ENCODE results near the gene IPO9.

IPO9 gene

GRCh38 chr1:201810466-201811216 is 18.3 kb upstream of the IPO9 start:
- Histone ChIP-seq H3K9ac (ENCODE audit: low read depth, low read length) (no peak overlapping the region), H3K36me3 (ENCODE audit: control insufficient read depth, insufficient read depth, low read length) (peaks cover 78% of the 10 kb centered on the region), H3K9me3 (ENCODE audit: control insufficient read depth, insufficient read depth, low read length) (no peaks in the 10 kb centered on the region), H3K27ac (ENCODE audit: low read depth, low read length) (no peak overlapping the region), H3K4me3 (ENCODE audit: low read depth, low read length) (no peak overlapping the region), H3K4me1 (ENCODE audit: control insufficient read depth, insufficient read depth, low read length) (no peaks in the 10 kb centered on the region), H3K27me3 (ENCODE audit: control insufficient read depth, insufficient read depth, low read length) (no peaks in the 10 kb centered on the region)

- Histone ChIP-seq H3K4me1 (ENCODE audit: control insufficient read depth, insufficient read depth, low read length) (no peaks in the 10 kb centered on the region), H3K9me3 (ENCODE audit: control insufficient read depth, insufficient read depth, low read length) (no peaks in the 10 kb centered on the region), H3K9ac (ENCODE audit: low read depth, low read length) (no peak overlapping the region), H3K27me3 (ENCODE audit: control insufficient read depth, insufficient read depth, low read length) (no peaks in the 10 kb centered on the region), H3K27ac (ENCODE audit: low read depth, low read length) (no peak overlapping the region), H3K4me3 (ENCODE audit: low read depth, low read length) (no peak overlapping the region), H3K36me3 (ENCODE audit: control insufficient read depth, insufficient read depth, low read length) (peaks cover 80% of the 10 kb centered on the region)
Observed at GRCh38 chr1:201813226-201813625, 15.7 kb upstream of the IPO9 start.

GRCh38 chr1:201816309-201816854 is 12.6 kb upstream of the IPO9 start:
- H3K4me1 ChIP-seq (ENCODE audit: control insufficient read depth, insufficient read depth, low read length) = no peaks in the 10 kb centered on the region
- no peaks in the 10 kb centered on the region for H3K9me3 ChIP-seq (ENCODE audit: control insufficient read depth, insufficient read depth, low read length)
- H3K36me3 ChIP-seq (ENCODE audit: control insufficient read depth, insufficient read depth, low read length) = peaks cover 81% of the 10 kb centered on the region
- no peak overlapping the region for H3K9ac ChIP-seq (ENCODE audit: low read depth, low read length)
- no peaks in the 10 kb centered on the region for H3K27me3 ChIP-seq (ENCODE audit: control insufficient read depth, insufficient read depth, low read length)
- no peak overlapping the region for H3K4me3 ChIP-seq (ENCODE audit: low read depth, low read length)
- H3K27ac ChIP-seq (ENCODE audit: low read depth, low read length) = no peak overlapping the region

- Histone ChIP-seq H3K27ac (ENCODE audit: low read depth, low read length) (no peak overlapping the region), H3K36me3 (ENCODE audit: control insufficient read depth, insufficient read depth, low read length) (peaks cover 65% of the 10 kb centered on the region), H3K9ac (ENCODE audit: low read depth, low read length) (no peak overlapping the region), H3K4me3 (ENCODE audit: low read depth, low read length) (no peak overlapping the region), H3K27me3 (ENCODE audit: control insufficient read depth, insufficient read depth, low read length) (no peaks in the 10 kb centered on the region), H3K4me1 (ENCODE audit: control insufficient read depth, insufficient read depth, low read length) (no peaks in the 10 kb centered on the region), H3K9me3 (ENCODE audit: control insufficient read depth, insufficient read depth, low read length) (no peaks in the 10 kb centered on the region)
Observed at GRCh38 chr1:201818971-201819750, 9.8 kb upstream of the IPO9 start.

GRCh38 chr1:201820413-201820812 is 8.5 kb upstream of the IPO9 start:
- Histone ChIP-seq H3K9ac (ENCODE audit: low read depth, low read length) (no peak overlapping the region), H3K36me3 (ENCODE audit: control insufficient read depth, insufficient read depth, low read length) (peaks cover 58% of the 10 kb centered on the region), H3K4me1 (ENCODE audit: control insufficient read depth, insufficient read depth, low read length) (no peaks in the 10 kb centered on the region), H3K4me3 (ENCODE audit: low read depth, low read length) (no peak overlapping the region), H3K9me3 (ENCODE audit: control insufficient read depth, insufficient read depth, low read length) (no peaks in the 10 kb centered on the region), H3K27ac (ENCODE audit: low read depth, low read length) (no peak overlapping the region), H3K27me3 (ENCODE audit: control insufficient read depth, insufficient read depth, low read length) (no peaks in the 10 kb centered on the region)

- Histone ChIP-seq H3K9me3 (ENCODE audit: control insufficient read depth, insufficient read depth, low read length) (no peaks in the 10 kb centered on the region), H3K27me3 (ENCODE audit: control insufficient read depth, insufficient read depth, low read length) (no peaks in the 10 kb centered on the region), H3K36me3 (ENCODE audit: control insufficient read depth, insufficient read depth, low read length) (peaks cover 22% of the 10 kb centered on the region), H3K4me1 (ENCODE audit: control insufficient read depth, insufficient read depth, low read length) (peaks cover 8% of the 10 kb centered on the region), H3K27ac (ENCODE audit: low read depth, low read length) (no peak overlapping the region), H3K9ac (ENCODE audit: low read depth, low read length) (no peak overlapping the region), H3K4me3 (ENCODE audit: low read depth, low read length) (no peak overlapping the region)
Observed at GRCh38 chr1:201825245-201825644, 3.7 kb upstream of the IPO9 start.

GRCh38 chr1:201826830-201827229 is 2.1 kb upstream of the IPO9 start:
- no peaks in the 10 kb centered on the region for H3K27me3 ChIP-seq (ENCODE audit: control insufficient read depth, insufficient read depth, low read length)
- H3K4me3 ChIP-seq (ENCODE audit: low read depth, low read length) = no peak overlapping the region
- H3K9ac ChIP-seq (ENCODE audit: low read depth, low read length) = no peak overlapping the region
- H3K27ac ChIP-seq (ENCODE audit: low read depth, low read length) = no peak overlapping the region
- H3K9me3 ChIP-seq (ENCODE audit: control insufficient read depth, insufficient read depth, low read length) = no peaks in the 10 kb centered on the region
- peaks cover 9% of the 10 kb centered on the region for H3K4me1 ChIP-seq (ENCODE audit: control insufficient read depth, insufficient read depth, low read length)
- H3K36me3 ChIP-seq (ENCODE audit: control insufficient read depth, insufficient read depth, low read length) = peaks cover 6% of the 10 kb centered on the region; the same call in 1 of the 2 replicates

- no peak overlapping the region for H3K4me3 ChIP-seq (ENCODE audit: low read depth, low read length)
- peaks cover 9% of the 10 kb centered on the region for H3K4me1 ChIP-seq (ENCODE audit: control insufficient read depth, insufficient read depth, low read length)
- no peaks in the 10 kb centered on the region for H3K9me3 ChIP-seq (ENCODE audit: control insufficient read depth, insufficient read depth, low read length)
- peaks cover 2% of the 10 kb centered on the region; the same call in 1 of the 2 replicates for H3K36me3 ChIP-seq (ENCODE audit: control insufficient read depth, insufficient read depth, low read length)
- no peaks in the 10 kb centered on the region for H3K27me3 ChIP-seq (ENCODE audit: control insufficient read depth, insufficient read depth, low read length)
- no peak overlapping the region for H3K9ac ChIP-seq (ENCODE audit: low read depth, low read length)
- no peak overlapping the region for H3K27ac ChIP-seq (ENCODE audit: low read depth, low read length)
Observed at GRCh38 chr1:201827321-201828216, 1.4 kb upstream of the IPO9 start.

- Histone ChIP-seq H3K4me3 (ENCODE audit: low read depth, low read length) (peak overlapping the region; percentile 28), H3K9ac (ENCODE audit: low read depth, low read length) (no peak overlapping the region)
Observed at GRCh38 chr1:201828217-201828819, 639 bp upstream of the IPO9 start.

GRCh38 chr1:201831371-201831770 is 2.4 kb downstream of the IPO9 start:
- Histone ChIP-seq H3K9ac (ENCODE audit: low read depth, low read length) (no peak overlapping the region), H3K4me1 (ENCODE audit: control insufficient read depth, insufficient read depth, low read length) (peaks cover 12% of the 10 kb centered on the region), H3K27me3 (ENCODE audit: control insufficient read depth, insufficient read depth, low read length) (no peaks in the 10 kb centered on the region)

More at GRCh38 chr1:201828217-201828819, 639 bp upstream of the IPO9 start:
- H3K36me3 ChIP-seq (ENCODE audit: control insufficient read depth, insufficient read depth, low read length) = peaks cover 2% of the 10 kb centered on the region; the same call in 1 of the 2 replicates
- peaks cover 12% of the 10 kb centered on the region for H3K4me1 ChIP-seq (ENCODE audit: control insufficient read depth, insufficient read depth, low read length)
- H3K27ac ChIP-seq (ENCODE audit: low read depth, low read length) = no peak overlapping the region
- H3K9me3 ChIP-seq (ENCODE audit: control insufficient read depth, insufficient read depth, low read length) = no peaks in the 10 kb centered on the region
- no peaks in the 10 kb centered on the region for H3K27me3 ChIP-seq (ENCODE audit: control insufficient read depth, insufficient read depth, low read length)

More at GRCh38 chr1:201831371-201831770, 2.4 kb downstream of the IPO9 start:
- Histone ChIP-seq H3K27ac (ENCODE audit: low read depth, low read length) (no peak overlapping the region), H3K36me3 (ENCODE audit: control insufficient read depth, insufficient read depth, low read length) (peaks cover 8% of the 10 kb centered on the region; the same call in 1 of the 2 replicates), H3K4me3 (ENCODE audit: low read depth, low read length) (no peak overlapping the region), H3K9me3 (ENCODE audit: control insufficient read depth, insufficient read depth, low read length) (no peaks in the 10 kb centered on the region)

Measured in HUES48 (cell line).